CD14-positive monocyte (primary cell): ENCODE measurements around the gene CAMSAP2. TPM values are rescaled to one million over a fixed set of nuclear protein-coding genes. Genes with fewer than 3 reads are reported as not detected.

ENCODE experiments used
- DNase-seq, 3 donors: peaks; one replicate each; pipeline ENCODE4 v3.0.0-alpha.2; 2011 to 2022
- H2AFZ ChIP-seq: 2 replicates; pipeline ENCODE4 v1.6.0; 2012; ENCODE audit warnings: mild to moderate bottlenecking, low read depth, low read length, inconsistent platforms; ENCODE audit not compliant: insufficient read depth, poor library complexity, severe bottlenecking
- H3K27ac ChIP-seq, 2 donors: 1 replicate in 1 of 2; 2 replicates in 1 of 2; pipeline ENCODE4 v1.5.1; 2012 to 2013; ENCODE audit warnings: low read length in 2 of 2, control low read depth in 1 of 2, inconsistent platforms in 1 of 2, low read depth in 1 of 2, mild to moderate bottlenecking in 1 of 2
- H3K27me3 ChIP-seq, 2 donors: one replicate each; pipeline versions ENCODE4 v1.6.0 to v1.6.1; 2011 to 2013; ENCODE audit warnings: low read length in 2 of 2; ENCODE audit not compliant: control insufficient read depth in 2 of 2, insufficient read depth in 2 of 2
- H3K36me3 ChIP-seq, 2 donors: replicated peaks in 1 of 2; 1 replicate in 1 of 2; 2 replicates in 1 of 2; pipeline versions ENCODE4 v1.5.1 to v1.6.1; 2012 to 2013; ENCODE audit warnings: low read length in 2 of 2, control low read depth in 1 of 2, inconsistent platforms in 1 of 2, mild to moderate bottlenecking in 1 of 2; ENCODE audit not compliant: insufficient read depth in 2 of 2, control insufficient read depth in 1 of 2
- H3K4me1 ChIP-seq, 2 donors: 1 replicate in 1 of 2; 2 replicates in 1 of 2; pipeline versions ENCODE4 v1.5.1 to v1.6.1; 2012 to 2013; ENCODE audit warnings: low read length in 2 of 2, control low read depth in 1 of 2, inconsistent platforms in 1 of 2, mild to moderate bottlenecking in 1 of 2, moderate library complexity in 1 of 2; ENCODE audit not compliant: insufficient read depth in 2 of 2, control insufficient read depth in 1 of 2
- H3K4me2 ChIP-seq: replicated peaks from 2 replicates; pipeline ENCODE3; 2012; ENCODE audit warnings: low read length, moderate library complexity, mild to moderate bottlenecking; ENCODE audit not compliant: poor library complexity, severe bottlenecking; ENCODE audit errors: extremely low read depth
- H3K4me3 ChIP-seq, 3 experiments: fragments of 200-600 bp in 1 of 3; sonication (generic) in 1 of 3; replicated peaks in 1 of 3; 1 replicate in 2 of 3; 2 replicates in 1 of 3; pipeline ENCODE4 v1.5.1; 2011 to 2013; ENCODE audit warnings: low read length in 3 of 3, mild to moderate bottlenecking in 3 of 3, control low read depth in 2 of 3, low read depth in 2 of 3, inconsistent platforms in 1 of 3, moderate library complexity in 1 of 3
- H3K79me2 ChIP-seq: 2 replicates; pipeline ENCODE4 v1.6.0; 2012; ENCODE audit warnings: mild to moderate bottlenecking, control low read depth, inconsistent platforms, low read length, moderate library complexity; ENCODE audit not compliant: insufficient read depth
- H3K9ac ChIP-seq: 2 replicates; pipeline ENCODE4 v1.6.0; 2017; ENCODE audit warnings: low read length, mild to moderate bottlenecking; ENCODE audit not compliant: insufficient read depth, poor library complexity, severe bottlenecking
- H3K9me3 ChIP-seq, 2 donors: replicated peaks in 1 of 2; 1 replicate in 1 of 2; 2 replicates in 1 of 2; pipeline versions ENCODE4 v1.5.1 to v1.6.1; 2012 to 2013; ENCODE audit warnings: low read length in 2 of 2, control low read depth in 1 of 2; ENCODE audit not compliant: control insufficient read depth in 1 of 2, insufficient read depth in 1 of 2
- H4K20me1 ChIP-seq: 2 replicates; pipeline ENCODE4 v1.6.0; 2012; ENCODE audit warnings: mild to moderate bottlenecking, low read length, control low read depth, moderate library complexity; ENCODE audit not compliant: insufficient read depth
- H3K27ac Mint-ChIP-seq, 7 donors: one replicate each; pipeline ENCODE4 v1.8.0; 2020; ENCODE audit warnings: mild to moderate bottlenecking in 7 of 7, mixed read lengths in 7 of 7, moderate library complexity in 6 of 7, inconsistent platforms in 2 of 7
- H3K27me3 Mint-ChIP-seq, 3 donors: one replicate each; pipeline ENCODE4 v1.8.0; 2021 to 2022; ENCODE audit warnings: low read depth in 3 of 3, mild to moderate bottlenecking in 3 of 3, mixed read lengths in 3 of 3, moderate library complexity in 3 of 3, inconsistent platforms in 1 of 3
- H3K36me3 Mint-ChIP-seq, 2 donors: one replicate each; pipeline ENCODE4 v1.8.0; 2020; ENCODE audit warnings: mixed read lengths in 2 of 2, inconsistent platforms in 1 of 2, mild to moderate bottlenecking in 1 of 2
- H3K4me1 Mint-ChIP-seq: one replicate; pipeline ENCODE4 v1.8.0; 2020; ENCODE audit warnings: mild to moderate bottlenecking, mixed read lengths
- H3K4me3 Mint-ChIP-seq, 2 donors: one replicate each; pipeline ENCODE4 v1.8.0; 2020; ENCODE audit warnings: mild to moderate bottlenecking in 2 of 2, mixed read lengths in 2 of 2, moderate library complexity in 1 of 2
- H3K9me3 Mint-ChIP-seq, 7 donors: one replicate each; pipeline ENCODE4 v1.8.0; 2020 to 2022; ENCODE audit warnings: mixed read lengths in 7 of 7, mild to moderate bottlenecking in 6 of 7, moderate library complexity in 6 of 7, inconsistent platforms in 2 of 7
- CTCF ChIP-seq: fragments of 200-600 bp; IDR thresholded peaks from one replicate; pipeline ENCODE4 v1.8.0; 2022; ENCODE audit warnings: antibody characterized with exemption, mild to moderate bottlenecking
- WGBS: methylation state at CpG from one replicate; pipeline ENCODE4 v1.1.5; 2013; ENCODE audit warnings: missing lambda C conversion rate; ENCODE audit not compliant: insufficient coverage; 5-methylcytosine and 5-hydroxymethylcytosine counted together
- intact Hi-C, 2 donors: fragments of 100-400 bp; cut with micrococcal nuclease; formaldehyde crosslinking; loops; one replicate each; pipeline versions ENCODE4 v1.15.0 to v1.15.1; 2023
- polyA plus RNA-seq, 3 donors: library from polyadenylated mRNA; depleted of rRNA in 1 of 3; unstranded in 2 of 3; stranded (reverse) in 1 of 3; fragments of 300-500 nt in 2 of 3; fragments of >200 nt in 1 of 3; fragmentation: Illumina TruSeq in 2 of 3; gene quantifications; 1 replicate in 2 of 3; 2 replicates in 1 of 3; pipeline ENCODE4 v1.2.3, GENCODE V29; 2012 to 2021

CAMSAP2 gene
- polyA plus RNA-seq, 3 donors: 0.89 to 1.3 (median 0.90) TPM

GRCh38 chr1:200857804-200858203 lies 119.1 kb downstream of the CAMSAP2 start:
- Histone ChIP-seq H3K4me1 (peaks cover 0 to 5% of the 10 kb centered on the region in 2 donors), H3K9ac (no peak overlapping the region), H3K79me2 (no peaks in the 10 kb centered on the region), H3K27me3 (no peaks in the 10 kb centered on the region), H2AFZ (no peak overlapping the region), H3K27ac (no peak overlapping the region), H3K36me3 (no peaks in the 10 kb centered on the region), H3K4me2 (no peak overlapping the region), H3K4me3 (no peak overlapping the region), H3K9me3 (no peaks in the 10 kb centered on the region), H4K20me1 (no peaks in the 10 kb centered on the region)
- no peak for TF ChIP-seq CTCF
- intact Hi-C loops: no loop called here
- DNase-seq: no peak
- no peaks in the 10 kb centered on the region for H3K9me3 Mint-ChIP-seq
- H3K36me3 Mint-ChIP-seq: peaks cover 2 to 5% of the 10 kb centered on the region in 2 donors
- H3K27me3 Mint-ChIP-seq: peaks cover 0 to 2% (median 0%) of the 10 kb centered on the region in 3 donors
- no peak overlapping the region for H3K4me3 Mint-ChIP-seq
- peaks cover 19% of the 10 kb centered on the region for H3K4me1 Mint-ChIP-seq
- H3K27ac Mint-ChIP-seq: no peak overlapping the region
- 0% methylated on average over 1 of the region's 1 CpG for WGBS

GRCh38 chr1:200861937-200862647 lies 123.4 kb downstream of the CAMSAP2 start:
- no peak overlapping the region for H3K4me3 ChIP-seq
- DNase-seq: no peak
- no peak overlapping the region for H3K27ac ChIP-seq
- H2AFZ ChIP-seq: no peak overlapping the region
- no peak for TF ChIP-seq CTCF
- H4K20me1 ChIP-seq: no peaks in the 10 kb centered on the region
- no peaks in the 10 kb centered on the region for H3K9me3 ChIP-seq
- no peak overlapping the region for H3K27ac Mint-ChIP-seq
- no peak overlapping the region for H3K9ac ChIP-seq
- no peaks in the 10 kb centered on the region for H3K27me3 ChIP-seq
- H3K36me3 ChIP-seq: no peaks in the 10 kb centered on the region
- 100% methylated on average over 1 of the region's 2 CpGs for WGBS
- no peaks in the 10 kb centered on the region for H3K9me3 Mint-ChIP-seq
- H3K36me3 Mint-ChIP-seq: no peaks in the 10 kb centered on the region
- no peaks in the 10 kb centered on the region for H3K79me2 ChIP-seq
- intact Hi-C loops: no loop called here
- peaks cover 0 to 5% of the 10 kb centered on the region in 2 donors for H3K4me1 ChIP-seq
- peaks cover 23% of the 10 kb centered on the region for H3K4me1 Mint-ChIP-seq
- H3K4me2 ChIP-seq: no peak overlapping the region
- no peak overlapping the region for H3K4me3 Mint-ChIP-seq
- peaks cover 0 to 2% (median 0%) of the 10 kb centered on the region in 3 donors for H3K27me3 Mint-ChIP-seq
